Vagina (tissue), 2 donors: ENCODE results near the gene SYCP1. TPM values are rescaled to one million over a fixed set of nuclear protein-coding genes. Genes with fewer than 3 reads are reported as not detected.
"Not testable (repeated sequence)": the region's sequence is repeated elsewhere in the genome, so short reads cannot be mapped to it uniquely, and the experiment has no call there.

Experiments used
- DNase-seq, 2 donors: peaks; one replicate each; pipeline ENCODE4 v3.0.0-alpha.2; 2017; ENCODE audit errors: extremely low spot score in 2 of 2
- H3K27ac ChIP-seq: fragments of 200-600 bp; sonication (generic); one replicate; pipeline ENCODE4 v1.5.1; 2019
- H3K27me3 ChIP-seq: fragments of 200-600 bp; sonication (generic); one replicate; pipeline ENCODE4 v1.5.1; 2019
- H3K36me3 ChIP-seq, 2 donors: fragments of 200-600 bp; sonication (generic); one replicate each; pipeline ENCODE4 v1.5.1; 2017 to 2019
- H3K4me1 ChIP-seq: fragments of 200-600 bp; sonication (generic); one replicate; pipeline ENCODE4 v1.5.1; 2019
- H3K4me3 ChIP-seq, 2 donors: fragments of 200-600 bp; sonication (generic); 1 replicate in 1 of 2; 2 replicates in 1 of 2; pipeline ENCODE4 v1.5.1; 2016 to 2019
- H3K9me3 ChIP-seq: fragments of 200-600 bp; sonication (generic); one replicate; pipeline ENCODE4 v1.5.1; 2019
- CTCF ChIP-seq, 3 experiments: fragments of 450-650 bp in 2 of 3; fragments of 200-600 bp in 1 of 3; sonication (generic) in 1 of 3; IDR thresholded peaks; one replicate each; pipeline ENCODE4 v1.5.1; 2017 to 2019; ENCODE audit warnings: antibody characterized with exemption in 3 of 3, mild to moderate bottlenecking in 2 of 3, moderate library complexity in 2 of 3
- POLR2A ChIP-seq, 2 donors: fragments of 450-650 bp; IDR thresholded peaks; one replicate each; pipeline ENCODE4 v1.6.1; 2017; ENCODE audit warnings: antibody characterized with exemption in 2 of 2, mild to moderate bottlenecking in 2 of 2, moderate library complexity in 2 of 2
- POLR2AphosphoS5 ChIP-seq, 2 donors: sonication (generic); formaldehyde crosslinking; IDR thresholded peaks; one replicate each; pipeline ENCODE4 v1.9.0; 2017; ENCODE audit warnings: antibody characterized with exemption in 2 of 2, mild to moderate bottlenecking in 2 of 2, low read depth in 1 of 2; ENCODE audit not compliant: insufficient read depth in 1 of 2
- intact Hi-C: fragments of 100-400 bp; cut with DNase I; formaldehyde crosslinking; loops from one replicate; pipeline ENCODE4 v1.15.1; 2023
- total RNA-seq: library from RNA; depleted of rRNA; stranded (reverse); fragments of >200 nt; gene quantifications from one replicate; pipeline ENCODE4 v1.2.3, GENCODE V29; 2016

Gene SYCP1
- total RNA-seq, 1 donor from 2014 or later = not detected

DNA sequence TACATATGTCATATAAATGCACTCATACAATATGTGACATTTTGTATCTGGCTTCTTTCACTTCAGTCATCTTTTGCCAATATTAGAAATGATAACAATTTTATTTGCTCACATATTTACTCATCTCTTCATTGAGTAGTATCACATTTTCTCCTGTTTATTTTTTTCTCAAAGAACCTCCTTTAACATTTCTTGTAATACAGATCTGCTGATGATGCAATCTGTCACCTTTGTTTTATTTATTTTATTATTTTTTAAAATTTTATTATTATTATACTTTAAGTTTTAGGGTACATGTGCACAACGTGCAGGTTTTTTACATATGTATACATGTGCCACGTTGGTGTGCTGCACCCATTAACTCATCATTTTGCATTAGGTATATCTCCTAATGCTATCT lies 159.1 kb downstream of the SYCP1 start:
- TF ChIP-seq CTCF (IDR thresholded peaks at IDR 0.05) = no peak
- TF ChIP-seq POLR2AphosphoS5 (IDR thresholded peaks at IDR 0.05; ENCODE audit: insufficient read depth in 1 of 2, low read depth in 1 of 2) = no peak
- no peak for TF ChIP-seq POLR2A (IDR thresholded peaks at IDR 0.05)
- Histone ChIP-seq H3K4me3 (no peak overlapping the region), H3K27ac (no peak overlapping the region), H3K9me3 (no peaks in the 10 kb centered on the region), H3K4me1 (no peaks in the 10 kb centered on the region), H3K36me3 (no peaks in the 10 kb centered on the region), H3K27me3 (no peaks in the 10 kb centered on the region)
- intact Hi-C loops = no loop called here
- no peak for DNase-seq

DNA sequence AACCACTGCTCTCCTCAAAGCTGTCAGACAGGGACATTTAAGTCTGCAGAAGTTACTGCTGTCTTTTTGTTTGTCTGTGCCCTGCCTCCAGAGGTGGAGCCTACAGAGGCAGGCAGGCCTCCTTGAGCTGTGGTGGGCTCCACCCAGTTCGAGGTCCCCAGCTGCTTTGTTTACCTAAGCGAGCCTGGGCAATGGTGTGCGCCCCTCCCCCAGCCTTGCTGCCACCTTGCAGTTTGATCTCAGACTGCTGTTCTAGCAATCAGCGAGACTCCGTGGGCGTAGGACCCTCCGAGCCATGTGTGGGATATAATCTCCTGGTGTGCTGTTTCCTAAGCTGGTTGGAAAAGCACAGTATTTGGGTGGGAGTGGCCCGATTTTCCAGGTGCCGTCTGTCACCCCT lies 164.9 kb downstream of the SYCP1 start:
- H3K27me3 ChIP-seq, intact Hi-C loops, H3K27ac ChIP-seq, H3K4me1 ChIP-seq, H3K4me3 ChIP-seq, H3K36me3 ChIP-seq, H3K9me3 ChIP-seq, DNase-seq: not testable (repeated sequence)

DNA sequence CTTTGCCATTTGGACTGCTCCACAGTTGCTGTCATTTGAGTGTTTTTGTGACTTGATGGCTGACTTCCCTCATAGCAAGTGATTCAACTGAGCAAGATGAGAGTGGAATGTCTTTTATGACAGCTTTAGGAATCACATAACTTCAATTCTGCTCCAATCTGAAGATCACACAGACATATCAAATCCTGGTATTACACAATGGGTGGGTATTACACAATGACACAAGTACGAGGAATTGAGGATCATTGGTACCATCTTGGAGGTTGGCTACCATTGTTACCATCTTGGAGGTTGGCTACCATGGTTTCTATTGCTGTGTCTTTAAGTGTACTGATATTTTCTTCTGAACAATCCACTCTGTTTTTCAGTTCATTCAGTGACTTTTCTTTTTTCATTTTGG lies 166.5 kb downstream of the SYCP1 start:
- Histone ChIP-seq H3K4me3 (no peak overlapping the region), H3K27ac (no peak overlapping the region), H3K9me3 (no peaks in the 10 kb centered on the region), H3K4me1 (no peaks in the 10 kb centered on the region), H3K36me3 (no peaks in the 10 kb centered on the region), H3K27me3 (no peaks in the 10 kb centered on the region)
- TF ChIP-seq POLR2AphosphoS5 (IDR thresholded peaks at IDR 0.05; ENCODE audit: insufficient read depth in 1 of 2, low read depth in 1 of 2) (no peak), CTCF (IDR thresholded peaks at IDR 0.05) (no peak), POLR2A (IDR thresholded peaks at IDR 0.05) (no peak)
- intact Hi-C loops = no loop called here
- no peak for DNase-seq

GRCh38 chr1:115023593-115023992 lies 168.9 kb downstream of the SYCP1 start:
- H3K4me3 ChIP-seq = no peak overlapping the region
- H3K9me3 ChIP-seq = no peaks in the 10 kb centered on the region
- no peak overlapping the region for H3K27ac ChIP-seq
- intact Hi-C loops = no loop called here
- H3K36me3 ChIP-seq = no peaks in the 10 kb centered on the region
- H3K27me3 ChIP-seq = no peaks in the 10 kb centered on the region
- no peak for TF ChIP-seq CTCF (IDR thresholded peaks at IDR 0.05)
- no peak for TF ChIP-seq POLR2AphosphoS5 (IDR thresholded peaks at IDR 0.05; ENCODE audit: insufficient read depth in 1 of 2, low read depth in 1 of 2)
- no peak for TF ChIP-seq POLR2A (IDR thresholded peaks at IDR 0.05)
- no peaks in the 10 kb centered on the region for H3K4me1 ChIP-seq
- DNase-seq = no peak

GRCh38 chr1:115029526-115029925 lies 174.9 kb downstream of the SYCP1 start, which contains the start of gene TSHB:
TSS of gene TSHB (plus strand) at chr1:115029826. CDS start at chr1:115033363, 3,537 bp downstream.
- no peaks in the 10 kb centered on the region for H3K9me3 ChIP-seq
- no peak within 1 kb of the TSS for H3K4me3 ChIP-seq
- H3K27ac ChIP-seq = no peak within 1 kb of the TSS
- intact Hi-C loops = no loop called here
- no peak for TF ChIP-seq POLR2AphosphoS5 (IDR thresholded peaks at IDR 0.05; ENCODE audit: insufficient read depth in 1 of 2, low read depth in 1 of 2)
- no peak for TF ChIP-seq POLR2A (IDR thresholded peaks at IDR 0.05)
- no peak for TF ChIP-seq CTCF (IDR thresholded peaks at IDR 0.05)
- no peaks in the 10 kb centered on the region for H3K36me3 ChIP-seq
- H3K4me1 ChIP-seq = no peaks in the 10 kb centered on the region
- DNase-seq = no peak
- no peaks in the 10 kb centered on the region for H3K27me3 ChIP-seq

- no peak for TF ChIP-seq POLR2A (IDR thresholded peaks at IDR 0.05)
- TF ChIP-seq CTCF (IDR thresholded peaks at IDR 0.05) = no peak
- TF ChIP-seq POLR2AphosphoS5 (IDR thresholded peaks at IDR 0.05; ENCODE audit: insufficient read depth in 1 of 2, low read depth in 1 of 2) = no peak
- Histone ChIP-seq H3K36me3 (no peaks in the 10 kb centered on the region), H3K27me3 (no peaks in the 10 kb centered on the region), H3K27ac (no peak overlapping the region), H3K4me3 (no peak overlapping the region), H3K4me1 (no peaks in the 10 kb centered on the region), H3K9me3 (no peaks in the 10 kb centered on the region)
- intact Hi-C loops = no loop called here
- DNase-seq = no peak
Measured at GRCh38 chr1:115031595-115031994, 176.9 kb downstream of the SYCP1 start.
